ENCODE measurements around the gene SREK1IP1. TPM values are rescaled to one million over a fixed set of nuclear protein-coding genes. Genes with fewer than 3 reads are reported as not detected.

The SREK1IP1 gene
- total RNA-seq, 1 donor from 2014 or later: 17.2 TPM

DNA sequence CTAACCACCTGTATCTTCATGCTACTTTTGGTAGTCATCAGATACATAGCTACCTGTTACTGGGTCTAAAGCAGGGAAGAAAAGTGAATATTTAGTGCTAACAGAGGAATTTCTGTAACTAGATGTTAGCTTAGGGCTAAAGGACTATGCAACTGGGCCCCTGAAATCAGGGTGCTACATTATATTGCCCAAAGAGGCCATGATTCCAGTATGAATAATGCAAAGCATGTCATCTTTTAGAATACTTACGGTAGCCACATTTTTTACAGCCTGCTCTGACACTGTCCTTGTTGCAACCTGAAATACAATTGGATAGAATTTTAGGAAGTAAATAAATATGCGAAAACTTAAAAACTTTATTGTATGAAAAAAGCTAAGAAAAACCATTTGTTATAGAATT is 14.4 kb downstream of the SREK1IP1 start:
- TF ChIP-seq CTCF (IDR thresholded peaks at IDR 0.05): no peak
- Mint-ChIP-seq H3K9me3 (ENCODE audit: low read depth) (no peaks in the 10 kb centered on the region), H3K27me3 (ENCODE audit: low read depth) (no peaks in the 10 kb centered on the region), H3K4me1 (ENCODE audit: low read depth) (peaks cover 9% of the 10 kb centered on the region), H3K36me3 (ENCODE audit: low read depth) (peaks cover 2% of the 10 kb centered on the region), H3K27ac (ENCODE audit: unreplicated experiment) (no peak overlapping the region), H3K4me3 (ENCODE audit: unreplicated experiment) (no peak overlapping the region)
- no peak for DNase-seq (ENCODE audit: low spot score)

GRCh38 chr5:64749385-64749784 is 19.1 kb downstream of the SREK1IP1 start:
- Mint-ChIP-seq H3K27me3 (ENCODE audit: low read depth) (no peaks in the 10 kb centered on the region), H3K27ac (ENCODE audit: unreplicated experiment) (no peak overlapping the region), H3K4me1 (ENCODE audit: low read depth) (no peaks in the 10 kb centered on the region), H3K36me3 (ENCODE audit: low read depth) (peaks cover 5% of the 10 kb centered on the region), H3K9me3 (ENCODE audit: low read depth) (no peaks in the 10 kb centered on the region), H3K4me3 (ENCODE audit: unreplicated experiment) (no peak overlapping the region)
- no peak for DNase-seq (ENCODE audit: low spot score)
- no peak for TF ChIP-seq CTCF (IDR thresholded peaks at IDR 0.05)

DNA sequence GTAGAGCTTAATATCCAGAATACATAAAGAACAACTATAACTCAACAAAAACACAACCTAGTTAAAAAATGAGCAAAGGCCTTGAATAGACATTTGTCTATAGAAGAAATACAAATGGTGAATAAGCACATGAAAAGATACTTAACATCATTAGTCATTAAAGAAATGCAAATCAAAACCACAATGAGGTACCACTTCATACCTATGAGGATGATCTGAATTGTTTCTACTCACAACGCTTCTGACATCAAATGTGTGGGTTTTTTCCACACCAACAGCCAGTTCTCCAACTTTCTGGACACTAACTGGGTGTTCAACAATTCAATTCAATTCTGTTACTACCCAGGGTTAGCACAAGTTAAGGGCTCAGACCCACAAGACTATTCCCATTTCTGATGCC is 22.0 kb downstream of the SREK1IP1 start:
- H3K4me3 Mint-ChIP-seq (ENCODE audit: unreplicated experiment): no peak overlapping the region
- H3K9me3 Mint-ChIP-seq (ENCODE audit: low read depth): no peaks in the 10 kb centered on the region
- TF ChIP-seq CTCF (IDR thresholded peaks at IDR 0.05): no peak
- peaks cover 3% of the 10 kb centered on the region for H3K36me3 Mint-ChIP-seq (ENCODE audit: low read depth)
- DNase-seq (ENCODE audit: low spot score): no peak
- H3K4me1 Mint-ChIP-seq (ENCODE audit: low read depth): peaks cover 4% of the 10 kb centered on the region
- no peak overlapping the region for H3K27ac Mint-ChIP-seq (ENCODE audit: unreplicated experiment)
- no peaks in the 10 kb centered on the region for H3K27me3 Mint-ChIP-seq (ENCODE audit: low read depth)

- no peaks in the 10 kb centered on the region for H3K9me3 Mint-ChIP-seq (ENCODE audit: low read depth)
- no peak overlapping the region for H3K27ac Mint-ChIP-seq (ENCODE audit: unreplicated experiment)
- H3K4me3 Mint-ChIP-seq (ENCODE audit: unreplicated experiment): no peak overlapping the region
Observed at GRCh38 chr5:64744914-64745313, 23.6 kb downstream of the SREK1IP1 start.

GRCh38 chr5:64742821-64743220 is 25.7 kb downstream of the SREK1IP1 start:
- no peak overlapping the region for H3K27ac Mint-ChIP-seq (ENCODE audit: unreplicated experiment)
- H3K4me1 Mint-ChIP-seq (ENCODE audit: low read depth): peaks cover 4% of the 10 kb centered on the region
- H3K27me3 Mint-ChIP-seq (ENCODE audit: low read depth): no peaks in the 10 kb centered on the region
- H3K9me3 Mint-ChIP-seq (ENCODE audit: low read depth): no peaks in the 10 kb centered on the region
- no peak for DNase-seq (ENCODE audit: low spot score)
- peaks cover 6% of the 10 kb centered on the region for H3K36me3 Mint-ChIP-seq (ENCODE audit: low read depth)
- H3K4me3 Mint-ChIP-seq (ENCODE audit: unreplicated experiment): no peak overlapping the region
- TF ChIP-seq CTCF (IDR thresholded peaks at IDR 0.05): no peak

More at GRCh38 chr5:64744914-64745313, 23.6 kb downstream of the SREK1IP1 start:
- no peak for TF ChIP-seq CTCF (IDR thresholded peaks at IDR 0.05)
- H3K4me1 Mint-ChIP-seq (ENCODE audit: low read depth): peaks cover 4% of the 10 kb centered on the region
- peaks cover 3% of the 10 kb centered on the region for H3K36me3 Mint-ChIP-seq (ENCODE audit: low read depth)
- no peaks in the 10 kb centered on the region for H3K27me3 Mint-ChIP-seq (ENCODE audit: low read depth)
- no peak for DNase-seq (ENCODE audit: low spot score)

Measured in chondrocyte (in vitro differentiated cells).